Stimulated activated CD8-positive, alpha-beta memory T cell treated with anti-CD3 and anti-CD28 coated beads, Interleukin-12 subunit alpha, Interleukin-12 subunit beta, amount 100 ng/mL, for 24 hours (primary cell): ENCODE measurements around the gene USP35.
"Not testable (repeated sequence)": the region's sequence is repeated elsewhere in the genome, so short reads cannot be mapped to it uniquely, and the experiment has no call there.

Experiments used
- DNase-seq: peaks from one replicate; pipeline ENCODE4 v3.0.0-alpha.2; 2020; ENCODE audit errors: extremely low read depth

USP35 gene

DNA sequence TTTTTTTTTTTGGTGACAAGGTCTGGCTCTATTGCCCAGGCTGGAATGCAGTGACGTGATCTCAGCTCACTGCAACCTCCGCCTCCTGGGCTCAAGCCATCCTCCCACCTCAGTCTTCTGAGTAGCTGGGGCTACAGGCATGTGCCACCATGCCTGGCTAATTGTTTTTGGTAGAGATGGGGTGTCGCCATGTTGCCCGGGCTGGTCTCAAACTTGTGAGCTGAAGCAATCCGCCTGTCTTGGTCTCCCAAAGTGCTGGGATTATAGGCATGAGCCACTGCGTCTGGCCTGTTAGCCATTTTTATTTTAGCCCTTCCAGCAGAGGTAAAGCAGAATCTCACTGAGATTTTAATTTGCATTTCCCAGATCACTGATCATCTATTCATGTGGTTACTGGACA lies 44.3 kb downstream of the USP35 start:
- DNase-seq: not testable (repeated sequence)

DNA sequence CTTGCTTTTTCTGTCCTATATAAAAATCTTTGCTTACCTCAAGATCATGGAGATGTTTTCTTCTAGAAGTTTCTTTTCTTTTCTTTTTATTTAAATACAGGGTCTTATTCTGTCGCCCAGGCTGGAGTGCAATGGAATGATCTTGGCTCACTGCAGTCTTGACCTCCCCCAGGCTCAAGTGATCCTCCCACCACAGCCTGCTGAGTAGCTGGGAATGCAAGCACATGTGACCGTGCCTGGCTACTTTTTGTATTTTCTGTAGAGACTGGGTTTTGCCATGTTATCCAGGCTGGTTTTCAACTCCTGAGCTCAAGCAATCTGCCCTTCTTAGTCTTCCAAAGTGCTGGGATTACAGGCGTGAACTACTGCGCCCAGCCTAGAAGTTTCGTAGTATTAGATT lies 45.3 kb downstream of the USP35 start:
- no peak for DNase-seq

DNA sequence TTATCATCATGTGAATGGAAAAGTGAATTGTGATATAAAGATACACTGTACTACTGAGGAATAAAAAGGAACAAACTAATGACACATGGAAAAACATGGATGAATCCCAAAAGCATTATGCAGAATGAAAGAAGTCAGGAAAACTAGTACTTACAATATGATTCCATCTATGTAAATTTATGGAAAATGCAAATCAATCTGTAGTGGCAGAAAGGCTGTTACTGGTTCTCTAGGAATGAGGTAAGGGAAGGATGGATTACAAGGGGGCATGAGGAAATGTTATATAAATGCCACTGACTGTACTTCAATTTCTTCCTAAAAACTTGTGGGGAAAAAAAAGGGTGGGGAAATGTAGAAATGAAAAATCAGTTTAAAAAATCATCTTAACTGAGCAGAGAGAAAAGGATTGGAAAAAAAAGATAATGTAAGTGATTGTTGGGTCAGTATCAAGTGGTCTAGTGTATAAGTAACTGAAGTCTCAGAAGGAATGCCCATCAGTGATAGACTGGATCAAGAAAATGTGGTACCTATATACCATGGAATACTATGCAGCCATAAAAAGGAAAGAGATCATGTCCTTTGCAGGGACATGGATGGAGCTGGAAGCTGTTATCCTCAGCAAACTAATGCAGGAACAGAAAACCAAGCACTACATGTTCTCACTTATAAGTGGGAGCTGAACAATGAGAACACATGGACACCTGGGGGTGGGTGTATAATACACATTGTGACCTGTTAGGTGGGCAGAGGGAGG lies 48.8 kb downstream of the USP35 start:
- DNase-seq: no peak

DNA sequence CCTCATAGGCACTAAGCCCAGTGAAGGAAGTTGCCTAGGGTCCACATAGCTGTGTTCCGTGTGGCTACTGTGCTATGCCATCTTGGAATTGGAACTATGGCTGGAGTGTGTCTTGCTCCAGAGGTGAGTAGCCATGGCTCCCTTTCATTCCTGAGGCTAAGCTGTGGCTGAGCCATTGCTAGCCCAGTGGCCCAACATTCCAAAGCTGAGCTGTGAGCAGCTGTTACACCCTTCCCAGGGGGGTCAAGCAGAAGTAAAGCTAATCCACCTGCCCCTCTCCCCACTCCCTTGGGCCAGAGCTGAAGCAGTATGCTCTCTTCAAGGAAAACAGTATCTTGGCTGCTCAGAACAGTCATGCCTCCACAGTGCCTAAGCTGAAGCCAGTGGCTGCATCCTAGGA lies 51.1 kb downstream of the USP35 start:
- DNase-seq: no peak

DNA sequence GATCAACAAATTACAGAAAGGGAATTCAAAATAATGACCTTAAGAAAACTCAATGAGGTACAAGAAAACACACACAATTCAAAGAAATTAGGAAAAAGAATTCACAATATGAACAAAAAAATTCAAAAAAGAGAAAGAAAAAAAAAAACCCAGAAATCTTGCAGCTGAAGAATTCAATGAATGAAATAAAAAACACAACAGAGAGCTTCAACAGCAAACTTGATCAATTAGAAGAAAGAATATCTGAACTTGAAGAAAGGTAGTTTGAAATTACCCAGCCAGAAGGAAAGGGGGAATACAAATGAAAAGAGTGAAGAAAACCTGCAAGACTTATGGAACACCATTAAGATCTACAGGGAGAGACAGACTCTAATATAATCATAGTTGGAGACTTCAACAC lies 52.8 kb downstream of the USP35 start:
- DNase-seq: no peak

DNA sequence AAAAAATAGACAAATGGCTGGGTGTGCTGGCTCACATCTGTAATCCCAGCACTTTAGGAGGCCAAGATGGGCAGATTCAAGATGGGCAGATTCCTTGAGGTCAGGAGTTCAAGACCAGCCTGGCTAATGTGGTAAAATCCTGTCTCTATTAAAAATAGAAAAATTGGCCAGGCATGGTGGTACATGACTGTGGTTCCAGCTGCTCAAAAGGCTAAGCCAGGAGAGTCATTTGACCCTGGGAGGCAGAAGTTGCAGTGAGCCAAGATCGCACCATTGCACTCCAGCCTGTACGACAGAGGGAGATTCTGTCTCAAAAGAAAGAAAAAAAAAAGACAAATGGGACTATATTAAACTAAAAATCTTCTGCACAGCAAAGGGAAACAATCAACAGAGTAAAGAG lies 55.4 kb downstream of the USP35 start:
- no peak for DNase-seq

DNA sequence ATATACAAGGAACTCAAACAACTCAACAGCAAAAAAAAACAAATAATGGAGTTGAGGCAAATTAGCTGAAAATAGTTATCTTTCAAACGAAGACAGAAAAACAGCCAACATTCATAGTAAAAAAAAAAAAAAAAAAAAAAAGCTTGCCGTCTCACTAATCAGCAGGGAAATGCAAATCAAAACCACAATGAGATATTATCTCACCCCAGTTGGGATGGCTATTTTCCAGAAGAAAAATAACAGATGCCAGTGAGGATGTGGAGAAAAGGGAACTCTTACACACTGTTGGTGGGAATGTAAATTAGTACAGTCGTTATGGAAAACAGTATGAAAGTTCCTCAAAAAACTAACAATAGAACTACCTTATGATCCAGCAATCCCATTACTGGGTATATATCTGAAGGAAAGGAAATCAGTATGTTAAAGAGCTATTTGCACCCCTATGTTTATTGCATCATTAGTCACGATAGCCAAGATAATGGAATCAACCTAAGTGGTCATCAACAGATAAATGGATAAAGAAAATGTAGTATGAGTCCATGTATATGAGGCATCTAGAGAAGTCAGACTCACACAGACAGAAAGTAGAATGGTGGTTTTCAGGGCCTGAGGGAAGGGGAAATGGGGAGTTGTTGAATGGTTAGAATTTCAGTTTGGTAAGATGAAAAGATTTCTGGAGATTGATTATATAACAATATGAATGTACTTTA lies 56.0 kb downstream of the USP35 start:
- DNase-seq: no peak

DNA sequence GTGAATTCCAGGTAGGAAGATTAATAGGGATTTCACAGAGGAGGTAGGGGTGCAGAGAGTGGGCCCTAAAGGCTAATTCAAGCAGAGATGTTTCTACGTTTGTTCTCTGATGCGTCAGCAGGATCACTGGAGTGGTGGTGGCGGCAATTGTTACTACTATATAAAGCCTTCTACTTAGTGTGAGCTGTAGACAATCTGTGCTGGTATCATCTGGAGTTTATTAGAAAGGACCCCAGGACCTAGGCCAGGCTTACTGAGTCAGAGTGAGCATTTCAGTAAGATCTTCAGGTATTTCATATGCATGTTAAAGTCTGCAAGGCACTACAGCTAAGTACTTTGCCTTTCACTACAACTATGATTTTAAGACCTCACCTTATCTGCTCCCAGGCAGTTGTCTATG lies 59.5 kb downstream of the USP35 start:
- DNase-seq: no peak

DNA sequence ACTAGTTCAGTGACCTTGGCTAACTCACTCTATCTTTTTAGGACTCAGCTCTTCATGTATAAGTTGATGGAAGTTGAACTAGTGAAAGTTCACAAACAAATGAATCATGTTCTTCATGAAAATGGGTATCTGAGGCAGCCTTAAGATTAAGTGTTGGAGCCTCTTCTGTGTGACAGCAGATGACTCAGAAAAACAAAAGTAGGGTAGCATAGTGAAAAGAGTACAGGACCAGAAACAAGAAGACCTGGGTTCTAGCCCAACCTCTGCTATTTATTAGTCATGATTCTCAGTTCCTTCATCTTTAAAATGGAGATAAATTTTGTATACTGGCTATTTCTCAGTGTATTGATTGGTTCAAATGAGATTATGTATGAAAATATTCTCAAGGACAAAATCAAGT lies 60.2 kb downstream of the USP35 start:
- DNase-seq: no peak

DNA sequence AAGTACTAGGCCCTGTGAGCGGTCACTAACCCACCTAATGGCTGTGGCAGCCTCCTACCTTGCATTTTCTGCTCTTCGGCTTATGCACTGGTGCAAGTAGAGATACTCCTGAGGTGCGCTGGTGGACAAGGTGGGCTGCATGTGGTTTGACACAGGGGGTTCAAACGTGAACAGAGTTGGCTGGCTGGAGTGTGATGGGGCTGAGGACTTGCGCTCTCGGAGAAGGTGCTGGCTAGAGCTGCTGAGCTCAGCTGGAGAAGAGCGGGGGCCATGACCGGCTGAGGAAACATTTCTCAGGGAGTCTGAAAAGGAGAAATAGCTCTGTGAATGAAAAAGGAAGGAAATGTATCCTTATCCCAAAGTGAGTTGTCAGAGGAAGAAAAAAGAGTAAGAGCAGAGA lies 61.4 kb downstream of the USP35 start:
- DNase-seq: no peak

DNA sequence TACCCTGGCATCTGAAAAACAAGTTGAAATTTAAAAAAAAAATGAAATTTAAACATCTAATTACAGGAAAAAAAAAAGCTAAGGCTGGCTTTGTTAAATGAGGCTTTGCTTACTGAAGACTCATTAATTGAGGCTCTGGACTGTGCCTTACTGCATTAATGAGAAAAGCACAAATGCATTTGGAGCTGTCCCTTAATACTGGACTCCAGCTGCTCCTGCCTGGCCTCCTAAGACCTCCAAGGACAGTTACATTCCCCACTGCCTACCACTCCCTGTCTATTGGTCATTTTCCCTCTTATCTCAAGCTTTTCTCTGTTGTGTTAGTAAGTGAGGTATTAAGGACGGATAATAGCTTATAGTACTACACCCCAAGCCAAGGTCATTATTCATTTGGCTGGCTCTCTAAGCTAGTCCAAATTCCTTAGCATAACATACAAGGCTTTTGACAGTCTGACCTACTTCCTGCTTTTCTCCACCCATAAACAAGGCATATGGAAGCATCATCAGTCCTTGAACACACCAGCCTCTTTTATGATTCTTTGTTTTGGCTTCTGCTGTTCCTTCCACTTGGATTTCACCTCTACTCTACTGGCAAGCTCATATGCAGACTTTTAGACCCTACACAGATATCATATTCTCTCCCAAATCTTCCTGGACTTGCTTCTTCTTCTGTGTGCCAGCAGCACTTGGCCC lies 62.5 kb downstream of the USP35 start:
- no peak for DNase-seq

DNA sequence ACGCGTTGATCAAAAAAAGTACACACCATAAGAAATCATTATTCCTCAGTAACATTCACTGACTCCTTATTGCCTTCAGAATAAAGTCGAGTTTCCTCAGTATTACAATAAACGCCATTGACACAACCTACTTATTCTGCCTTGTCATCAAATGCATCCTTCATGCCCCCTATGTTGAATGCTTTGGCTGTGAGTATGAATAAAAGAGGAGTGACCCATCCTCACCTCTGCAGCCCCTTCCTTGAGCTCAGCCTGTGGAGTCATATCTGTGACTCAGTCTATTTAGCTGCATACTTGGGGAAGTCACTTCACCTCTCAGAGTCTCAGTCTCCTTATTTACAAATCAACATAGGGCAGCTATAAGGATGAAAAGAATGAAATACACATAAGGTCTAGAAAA lies 65.1 kb downstream of the USP35 start:
- no peak for DNase-seq

DNA sequence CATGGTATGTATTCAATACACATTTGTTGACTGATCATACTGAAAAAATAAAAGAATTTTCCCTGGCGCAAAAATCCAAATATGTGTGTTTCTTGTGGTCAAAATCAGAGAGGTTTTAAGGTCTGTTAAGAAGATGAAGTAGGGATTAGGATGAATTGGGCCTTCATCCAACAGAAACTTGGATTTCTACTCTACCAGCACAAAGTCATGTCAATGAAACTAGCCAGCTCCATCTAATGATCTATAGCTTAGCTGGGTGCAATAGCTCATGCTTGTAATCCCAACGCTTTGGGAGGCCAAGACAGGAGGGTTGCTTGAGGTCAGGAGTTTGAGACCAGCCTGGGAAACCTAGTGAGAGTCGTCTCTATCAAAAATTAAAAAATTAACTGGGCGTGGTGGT lies 65.5 kb downstream of the USP35 start:
- DNase-seq: no peak

DNA sequence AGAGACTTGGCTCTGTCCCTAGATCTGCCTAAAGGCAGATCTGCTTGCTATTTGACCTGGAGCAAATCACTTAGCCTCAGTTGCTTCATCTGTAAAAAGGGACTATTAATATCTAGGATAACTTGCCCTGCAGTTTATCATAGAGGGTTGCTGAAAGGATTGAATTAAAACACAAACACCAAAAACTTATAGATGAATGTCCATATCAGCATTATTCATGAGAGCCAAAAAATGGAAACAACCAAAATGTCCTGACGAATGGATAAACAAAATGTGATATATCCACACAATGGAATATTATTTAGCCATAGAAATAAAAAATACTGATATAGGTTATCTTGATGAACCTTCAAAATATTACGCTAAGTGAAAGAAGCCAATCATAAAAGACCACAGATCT lies 67.2 kb downstream of the USP35 start:
- DNase-seq: no peak

DNA sequence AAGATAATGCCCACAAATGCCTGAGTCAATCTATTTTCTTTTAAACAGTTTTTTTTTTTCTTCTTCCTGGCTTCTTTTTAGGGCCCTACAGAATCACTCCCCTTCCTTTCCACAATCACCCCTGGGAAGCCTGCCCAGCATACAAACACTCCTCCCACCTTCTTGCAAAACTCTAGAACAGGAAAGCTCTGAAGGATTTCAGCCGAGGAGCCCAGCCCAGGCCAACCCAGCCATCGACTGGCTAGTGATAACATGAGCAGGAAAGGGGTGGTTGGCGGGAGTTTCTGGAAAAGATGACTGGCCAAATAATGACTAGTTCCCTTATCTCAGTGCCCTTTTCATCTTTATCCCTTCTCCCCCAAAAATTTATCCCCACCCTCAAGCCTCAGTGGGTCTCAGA lies 68.2 kb downstream of the USP35 start:
- no peak for DNase-seq

DNA sequence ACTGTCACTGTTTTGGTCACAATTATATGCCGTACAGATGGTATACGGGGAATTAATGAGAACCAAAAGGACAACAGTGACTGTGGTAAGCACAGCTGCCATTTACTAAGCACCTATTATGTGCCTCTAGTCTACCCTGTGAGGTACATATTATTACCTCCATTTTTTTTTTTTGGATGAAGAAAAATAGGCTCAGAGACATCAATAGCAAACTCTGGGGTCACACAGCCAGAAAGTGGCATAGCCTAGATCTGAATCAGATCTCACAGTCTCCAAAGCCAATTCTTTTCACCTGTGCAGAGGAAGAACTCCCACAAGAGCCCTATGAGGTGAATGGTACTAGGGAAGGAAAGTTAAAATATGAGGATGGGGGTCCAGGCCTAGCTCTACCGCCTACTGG lies 68.9 kb downstream of the USP35 start:
- no peak for DNase-seq

DNA sequence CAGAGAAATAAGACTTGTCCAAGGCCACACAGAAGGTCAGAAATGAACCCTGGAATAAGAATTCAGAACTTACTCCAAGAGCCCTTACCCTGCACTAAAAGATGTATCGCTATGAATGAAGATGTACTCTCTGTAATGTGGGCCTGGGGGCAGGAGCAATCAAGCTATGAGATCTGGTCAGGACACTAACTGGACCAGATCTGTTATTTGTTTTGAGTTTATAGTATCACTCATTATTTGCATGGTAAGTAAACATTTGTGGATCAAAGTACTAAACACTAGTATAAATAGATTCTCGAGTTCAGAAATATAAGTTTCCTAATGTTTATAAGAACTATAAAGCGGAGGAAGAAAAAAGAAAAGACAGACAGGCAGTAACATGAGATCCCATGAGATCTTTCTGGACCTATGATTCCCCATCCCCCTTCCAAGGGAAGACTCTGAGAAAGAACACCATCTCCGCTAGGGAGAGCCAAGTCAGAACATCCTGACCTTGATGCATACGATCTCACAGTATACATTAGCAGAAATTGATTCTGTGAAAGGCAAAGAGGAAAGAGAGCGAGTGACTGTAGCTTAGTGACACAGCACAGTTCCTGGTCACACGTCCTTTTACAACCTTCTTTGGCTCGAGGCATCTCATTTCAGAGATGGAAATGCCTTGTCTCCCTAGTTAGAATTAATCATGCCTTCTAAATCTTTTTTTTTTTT lies 71.2 kb downstream of the USP35 start:
- DNase-seq: no peak

DNA sequence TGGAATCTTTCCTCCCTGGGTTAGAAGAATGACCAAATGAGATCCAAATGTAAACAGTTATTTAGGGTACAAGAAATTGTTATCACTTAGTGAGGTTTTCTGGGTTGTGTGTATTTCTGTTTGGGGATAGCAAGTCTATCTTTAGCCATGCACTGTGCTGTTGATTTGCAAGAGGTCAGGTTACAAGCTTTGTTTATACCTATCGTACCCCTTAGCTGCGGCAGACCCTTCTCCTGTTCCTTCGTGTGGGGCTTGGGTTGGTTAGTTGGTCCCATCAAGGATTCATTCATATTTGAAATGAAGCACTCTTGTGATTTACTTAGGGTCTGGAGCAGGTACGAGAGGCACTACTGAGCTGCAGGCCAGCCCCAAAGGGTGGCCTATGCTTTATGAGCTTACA lies 72.6 kb downstream of the USP35 start:
- DNase-seq: no peak

DNA sequence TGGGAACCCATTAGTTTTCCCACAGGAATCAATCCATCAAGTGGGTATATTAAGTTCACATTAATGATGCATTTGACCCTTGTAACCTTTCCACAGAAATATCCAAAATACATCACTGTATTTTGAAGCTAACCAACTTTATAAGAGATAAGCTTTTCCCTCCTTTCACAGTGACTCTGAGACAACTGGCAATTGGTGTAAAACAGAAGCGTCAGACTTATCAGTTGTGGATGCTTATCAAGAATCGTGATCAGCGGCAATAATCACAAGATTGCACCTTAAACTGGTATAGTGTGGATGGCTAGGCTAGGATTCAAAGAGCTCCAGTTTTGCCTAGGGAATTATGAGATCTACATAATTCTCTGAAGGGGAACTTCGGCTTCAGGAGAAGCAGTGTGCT lies 73.1 kb downstream of the USP35 start:
- DNase-seq: no peak

DNA sequence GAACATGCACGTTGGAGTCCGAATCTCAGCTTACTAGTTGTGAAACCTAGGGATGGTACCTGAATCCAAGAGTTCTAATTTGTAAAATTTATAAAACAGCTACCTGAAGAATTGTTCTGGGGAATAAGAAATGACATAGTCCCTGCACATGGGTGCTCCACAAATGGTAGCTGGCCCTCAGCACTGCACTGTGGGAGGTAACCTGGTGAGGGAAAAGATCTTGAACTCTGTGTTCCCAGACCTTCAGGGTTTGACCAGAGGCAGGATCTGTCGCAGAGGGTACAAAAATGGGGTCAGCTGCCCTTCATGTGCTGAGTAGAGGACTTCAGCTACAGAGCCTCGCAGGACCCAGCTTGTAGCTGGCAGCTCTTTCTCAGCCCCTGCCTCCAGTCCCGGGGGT lies 73.5 kb downstream of the USP35 start:
- DNase-seq: no peak

DNA sequence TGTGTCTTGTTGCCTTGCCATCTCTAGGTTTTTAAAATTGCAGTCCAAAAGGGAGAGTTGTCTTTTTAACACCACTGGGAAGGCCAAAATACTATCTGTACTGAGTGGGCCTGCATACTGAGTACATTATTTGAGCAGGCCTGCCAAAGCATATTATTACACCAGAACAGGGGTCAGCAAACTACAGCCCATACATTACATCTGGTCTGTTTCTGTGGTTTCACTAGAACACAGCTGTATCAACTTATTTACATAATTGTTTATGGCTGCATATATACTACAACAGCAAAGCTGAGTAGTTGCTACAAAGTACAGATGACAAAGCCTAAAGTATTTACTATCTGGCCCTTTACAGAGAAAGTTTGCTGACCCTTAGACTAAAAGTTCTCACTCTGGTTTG lies 74.0 kb downstream of the USP35 start:
- no peak for DNase-seq
